GM19043 (cell line): Measurements from ENCODE around the gene HS6ST1.

Source experiments
- ATAC-seq: cut with Tn5 transposase; IDR thresholded peaks from one replicate; pipeline ENCODE4 v1.9.1; 2021; ENCODE audit warnings: low read depth; ENCODE audit not compliant: unreplicated experiment

HS6ST1 gene

GRCh38 chr2:128350736-128351135, 32.1 kb upstream of the HS6ST1 start:
- no peak for ATAC-seq

- no peak for ATAC-seq
These were observed 30.0 kb upstream of the HS6ST1 start for GRCh38 chr2:128348701-128349100.

- no peak for ATAC-seq
These were observed 29.3 kb upstream of the HS6ST1 start for GRCh38 chr2:128347701-128348539.

GRCh38 chr2:128347171-128347558, 28.5 kb upstream of the HS6ST1 start:
- no peak for ATAC-seq

GRCh38 chr2:128346291-128347170, 27.9 kb upstream of the HS6ST1 start:
- no peak for ATAC-seq

GRCh38 chr2:128345436-128346165, 26.9 kb upstream of the HS6ST1 start:
- ATAC-seq = no peak

GRCh38 chr2:128344101-128344500, 25.4 kb upstream of the HS6ST1 start:
- no peak for ATAC-seq

- no peak for ATAC-seq
These were observed 24.8 kb upstream of the HS6ST1 start for GRCh38 chr2:128343459-128343858.

- no peak for ATAC-seq
These were observed 23.9 kb upstream of the HS6ST1 start for GRCh38 chr2:128342550-128342949.

GRCh38 chr2:128341621-128342020, 23.0 kb upstream of the HS6ST1 start:
- no peak for ATAC-seq

GRCh38 chr2:128332091-128332634, 13.5 kb upstream of the HS6ST1 start:
- no peak for ATAC-seq

- ATAC-seq = no peak
These were observed 11.9 kb upstream of the HS6ST1 start for GRCh38 chr2:128330583-128330982.

- no peak for ATAC-seq
These were observed 10.9 kb upstream of the HS6ST1 start for GRCh38 chr2:128329607-128330006.

- no peak for ATAC-seq
These were observed 8.7 kb upstream of the HS6ST1 start for GRCh38 chr2:128327180-128327964.

GRCh38 chr2:128326346-128326745, 7.7 kb upstream of the HS6ST1 start:
- ATAC-seq = no peak

GRCh38 chr2:128325611-128326181, 7.0 kb upstream of the HS6ST1 start:
- no peak for ATAC-seq

GRCh38 chr2:128324897-128325410, 6.3 kb upstream of the HS6ST1 start:
- no peak for ATAC-seq

GRCh38 chr2:128324008-128324896, 5.6 kb upstream of the HS6ST1 start:
- no peak for ATAC-seq
